CD8-positive, alpha-beta memory T cell (primary cell): Measurements from ENCODE around the gene RAB10. TPM values are rescaled to one million over a fixed set of nuclear protein-coding genes. Genes with fewer than 3 reads are reported as not detected.
A peak's percentile ranks its signal among the peaks of the same experiment; 100 is the strongest.

Experiments used
- CTCF ChIA-PET: fragments of 350-600 bp; sonication (Branson Sonifier 250); formaldehyde crosslinking; loops from one replicate; lab custom pipeline; 2021; ENCODE audit warnings: antibody characterized with exemption; lab: Charles Lee
- POLR2A ChIA-PET: fragments of 350-600 bp; sonication (Branson Sonifier 250); formaldehyde crosslinking; loops from one replicate; lab custom pipeline; 2021; ENCODE audit warnings: antibody characterized with exemption; lab: Charles Lee
- DNase-seq, 5 donors: peaks; one replicate each; pipeline versions ENCODE4 v3.0.0 to v3.0.0-alpha.2; 2020 to 2022; ENCODE audit warnings: mixed read lengths in 1 of 5
- H3K27ac ChIP-seq: one replicate; pipeline ENCODE4 v1.7.0; 2013; ENCODE audit warnings: low read depth, mild to moderate bottlenecking, low read length, moderate library complexity
- H3K27me3 ChIP-seq: 2 replicates; pipeline ENCODE4 v1.7.0; 2013; ENCODE audit warnings: low read length, mild to moderate bottlenecking; ENCODE audit not compliant: insufficient read depth, poor library complexity, severe bottlenecking
- H3K36me3 ChIP-seq: 2 replicates; pipeline ENCODE4 v1.7.0; 2013; ENCODE audit warnings: mild to moderate bottlenecking, low read length, moderate library complexity; ENCODE audit not compliant: insufficient read depth
- H3K4me1 ChIP-seq: 2 replicates; pipeline ENCODE4 v1.7.0; 2013; ENCODE audit warnings: mild to moderate bottlenecking, low read length, moderate library complexity; ENCODE audit not compliant: insufficient read depth
- H3K4me3 ChIP-seq: 2 replicates; pipeline ENCODE4 v1.7.0; 2013; ENCODE audit warnings: mild to moderate bottlenecking, low read length
- H3K9me3 ChIP-seq: 2 replicates; pipeline ENCODE4 v1.7.0; 2013; ENCODE audit warnings: mild to moderate bottlenecking, low read length
- H3K27ac Mint-ChIP-seq, 8 donors: one replicate each; pipeline ENCODE4 v1.8.0; 2020 to 2021; ENCODE audit warnings: mixed read lengths in 8 of 8, mild to moderate bottlenecking in 6 of 8, inconsistent platforms in 3 of 8, moderate library complexity in 3 of 8
- H3K27me3 Mint-ChIP-seq, 2 donors: one replicate each; pipeline ENCODE4 v1.8.0; 2020 to 2021; ENCODE audit warnings: mixed read lengths in 2 of 2, mild to moderate bottlenecking in 1 of 2, moderate library complexity in 1 of 2
- H3K36me3 Mint-ChIP-seq, 3 donors: one replicate each; pipeline ENCODE4 v1.8.0; 2020 to 2021; ENCODE audit warnings: mixed read lengths in 3 of 3, inconsistent platforms in 1 of 3, mild to moderate bottlenecking in 1 of 3
- H3K4me1 Mint-ChIP-seq, 3 donors: one replicate each; pipeline ENCODE4 v1.8.0; 2020 to 2021; ENCODE audit warnings: mixed read lengths in 3 of 3, inconsistent platforms in 1 of 3, mild to moderate bottlenecking in 1 of 3
- H3K4me3 Mint-ChIP-seq, 7 donors: one replicate each; pipeline ENCODE4 v1.8.0; 2020 to 2021; ENCODE audit warnings: mixed read lengths in 7 of 7, mild to moderate bottlenecking in 6 of 7, moderate library complexity in 4 of 7, inconsistent platforms in 2 of 7
- H3K9me3 Mint-ChIP-seq, 5 donors: one replicate each; pipeline ENCODE4 v1.8.0; 2020 to 2022; ENCODE audit warnings: mixed read lengths in 5 of 5, mild to moderate bottlenecking in 3 of 5, moderate library complexity in 2 of 5, inconsistent platforms in 1 of 5
- polyA plus RNA-seq: library from polyadenylated mRNA; unstranded; fragments of 300-500 nt; fragmentation: Illumina TruSeq; gene quantifications from one replicate; pipeline ENCODE4 v1.2.3, GENCODE V29; 2021
- total RNA-seq, 2 experiments: library from RNA; stranded (reverse); gene quantifications; one replicate each; pipeline ENCODE4 v1.2.3, GENCODE V29; 2021

The RAB10 gene
- total RNA-seq (100 to 1,000 TPM; 155 to 167 TPM), polyA plus RNA-seq (93.3 TPM)

- POLR2A ChIA-PET, result interaction anchor here (0.8 to 1.7 kb wide), 5 partner anchors 9 to 155 kb away, joined by 3 to 10 read pairs (median 4); partner anchors contain the start of genes ASXL2 and KIF3C
These were observed at the start of gene RAB10 for GRCh38 chr2:26033818-26034636. RAB10 (plus strand) TSS chr2:26034084; CDS start chr2:26034609, 525 bp downstream.

GRCh38 chr2:25988134-25988533 lies 45.8 kb upstream of the RAB10 start:
- H3K27me3 ChIP-seq, result no peaks in the 10 kb centered on the region
- Mint-ChIP-seq H3K36me3 (no peaks in the 10 kb centered on the region), H3K9me3 (peaks cover 0 to 1% (median 0%) of the 10 kb centered on the region in 5 donors), H3K4me3 (no peak overlapping the region), H3K4me1 (peaks cover 5 to 16% (median 10%) of the 10 kb centered on the region in 3 donors), H3K27me3 (no peaks in the 10 kb centered on the region), H3K27ac (peak overlapping the region in 1 of 8 donors; percentile 24)
- no peaks in the 10 kb centered on the region for H3K36me3 ChIP-seq
- POLR2A ChIA-PET, result no interaction called here
- CTCF ChIA-PET, result interaction anchor here (1.0 to 2.8 kb wide), 3 partner anchors 10 to 197 kb away, joined by 3 to 7 read pairs (median 3); no protein-coding TSS in a partner anchor
- H3K9me3 ChIP-seq, result no peaks in the 10 kb centered on the region
- H3K27ac ChIP-seq, result no peak overlapping the region
- H3K4me1 ChIP-seq, result no peaks in the 10 kb centered on the region
- DNase-seq, result no peak
- H3K4me3 ChIP-seq, result no peak overlapping the region

More at GRCh38 chr2:26033818-26034636, at the start of gene RAB10:
- Mint-ChIP-seq H3K27me3 (no peaks in the 10 kb centered on the region), H3K27ac (peak within 1 kb of the TSS; percentile 95 to 97 (median 96)), H3K9me3 (peaks cover 0 to 2% (median 0%) of the 10 kb centered on the region in 5 donors), H3K4me1 (peaks cover 38 to 50% (median 39%) of the 10 kb centered on the region in 3 donors), H3K4me3 (peak within 1 kb of the TSS; percentile 84 to 99 (median 96)), H3K36me3 (peaks cover 0 to 31% (median 0%) of the 10 kb centered on the region in 3 donors)
- peak within 1 kb of the TSS; percentile 98 for H3K4me3 ChIP-seq
- H3K36me3 ChIP-seq, result no peaks in the 10 kb centered on the region
- CTCF ChIA-PET, result interaction anchor here (0.6 to 2.3 kb wide), 4 partner anchors 15 to 156 kb away, joined by 3 to 12 read pairs (median 4); partner anchors contain the start of gene ASXL2
- no peaks in the 10 kb centered on the region for H3K9me3 ChIP-seq
- peaks cover 30% of the 10 kb centered on the region for H3K4me1 ChIP-seq
- H3K27ac ChIP-seq, result peak within 1 kb of the TSS; percentile 92
- no peaks in the 10 kb centered on the region for H3K27me3 ChIP-seq
- peak; percentile 97 to 100 (median 99) for DNase-seq

- H3K27ac ChIP-seq, result no peak overlapping the region
- H3K36me3 ChIP-seq, result no peaks in the 10 kb centered on the region
- peaks cover 5 to 14% (median 10%) of the 10 kb centered on the region in 3 donors for H3K4me1 Mint-ChIP-seq
- no peak for DNase-seq
- no peak overlapping the region for H3K4me3 ChIP-seq
- no peak overlapping the region for H3K4me3 Mint-ChIP-seq
- H3K9me3 Mint-ChIP-seq, result peaks cover 0 to 1% (median 0%) of the 10 kb centered on the region in 5 donors
- peak overlapping the region in 1 of 8 donors; percentile 17 for H3K27ac Mint-ChIP-seq
- POLR2A ChIA-PET, result no interaction called here
- no peaks in the 10 kb centered on the region for H3K27me3 ChIP-seq
- CTCF ChIA-PET, result interaction anchor here (2.8 kb wide), 1 partner anchor 38 kb away, joined by 7 read pairs; no protein-coding TSS in a partner anchor
- no peaks in the 10 kb centered on the region for H3K4me1 ChIP-seq
- no peaks in the 10 kb centered on the region for H3K27me3 Mint-ChIP-seq
- H3K9me3 ChIP-seq, result no peaks in the 10 kb centered on the region
- H3K36me3 Mint-ChIP-seq, result no peaks in the 10 kb centered on the region
These were observed 44.7 kb upstream of the RAB10 start for GRCh38 chr2:25989154-25989553.

- Histone ChIP-seq H3K4me3 (no peak overlapping the region), H3K27ac (no peak overlapping the region), H3K27me3 (no peaks in the 10 kb centered on the region), H3K4me1 (no peaks in the 10 kb centered on the region), H3K36me3 (no peaks in the 10 kb centered on the region), H3K9me3 (no peaks in the 10 kb centered on the region)
- CTCF ChIA-PET, result interaction anchor here (0.6 to 3.3 kb wide), 21 partner anchors 8 to 339 kb away, joined by 3 to 22 read pairs (median 4); partner anchors contain the start of genes GAREM2, KIF3C and RAB10
- H3K27ac Mint-ChIP-seq, result peak overlapping the region in 3 of 8 donors; percentile 6 to 89 (median 78)
- H3K27me3 Mint-ChIP-seq, result no peaks in the 10 kb centered on the region
- peaks cover 5 to 14% (median 10%) of the 10 kb centered on the region in 3 donors for H3K4me1 Mint-ChIP-seq
- no peak for DNase-seq
- H3K4me3 Mint-ChIP-seq, result peak overlapping the region in 2 of 7 donors; percentile 76 to 81
- no peaks in the 10 kb centered on the region for H3K9me3 Mint-ChIP-seq
- no peaks in the 10 kb centered on the region for H3K36me3 Mint-ChIP-seq
- POLR2A ChIA-PET, result interaction anchor here (1.0 kb wide), 1 partner anchor 9 kb away, joined by 3 read pairs; the partner anchor contains the start of gene KIF3C
These were observed 41.9 kb upstream of the RAB10 start for GRCh38 chr2:25991965-25992364.

- Histone ChIP-seq H3K27me3 (no peaks in the 10 kb centered on the region), H3K27ac (no peak overlapping the region), H3K9me3 (no peaks in the 10 kb centered on the region), H3K4me1 (no peaks in the 10 kb centered on the region), H3K36me3 (no peaks in the 10 kb centered on the region), H3K4me3 (no peak overlapping the region)
- no peaks in the 10 kb centered on the region for H3K9me3 Mint-ChIP-seq
- no peaks in the 10 kb centered on the region for H3K36me3 Mint-ChIP-seq
- peak overlapping the region in 1 of 8 donors; percentile 91 for H3K27ac Mint-ChIP-seq
- H3K27me3 Mint-ChIP-seq, result no peaks in the 10 kb centered on the region
- peak overlapping the region in 2 of 7 donors; percentile 33 to 83 for H3K4me3 Mint-ChIP-seq
- ChIA-PET CTCF (interaction anchor here (1.0 to 3.3 kb wide), 3 partner anchors 42 to 192 kb away, joined by 3 to 22 read pairs (median 3); no protein-coding TSS in a partner anchor), POLR2A (no interaction called here)
- peaks cover 5 to 14% (median 10%) of the 10 kb centered on the region in 3 donors for H3K4me1 Mint-ChIP-seq
- DNase-seq, result no peak
These were observed 41.3 kb upstream of the RAB10 start for GRCh38 chr2:25992556-25992955.

GRCh38 chr2:25993049-25993448 lies 40.8 kb upstream of the RAB10 start:
- POLR2A ChIA-PET, result no interaction called here

GRCh38 chr2:25994509-25994908 lies 39.4 kb upstream of the RAB10 start:
- Mint-ChIP-seq H3K27me3 (peaks cover 0 to 2% of the 10 kb centered on the region in 2 donors), H3K36me3 (no peaks in the 10 kb centered on the region), H3K9me3 (no peaks in the 10 kb centered on the region), H3K4me1 (peaks cover 5 to 14% (median 10%) of the 10 kb centered on the region in 3 donors), H3K27ac (no peak overlapping the region), H3K4me3 (no peak overlapping the region)
- H3K27me3 ChIP-seq, result no peaks in the 10 kb centered on the region
- no peaks in the 10 kb centered on the region for H3K9me3 ChIP-seq
- ChIA-PET POLR2A (no interaction called here), CTCF (no interaction called here)
- no peak for DNase-seq
- H3K4me3 ChIP-seq, result no peak overlapping the region
- no peak overlapping the region for H3K27ac ChIP-seq
- no peaks in the 10 kb centered on the region for H3K36me3 ChIP-seq
- no peaks in the 10 kb centered on the region for H3K4me1 ChIP-seq

More at GRCh38 chr2:25993049-25993448, 40.8 kb upstream of the RAB10 start:
- Histone ChIP-seq H3K27me3 (no peaks in the 10 kb centered on the region), H3K4me1 (no peaks in the 10 kb centered on the region), H3K36me3 (no peaks in the 10 kb centered on the region), H3K9me3 (no peaks in the 10 kb centered on the region), H3K27ac (no peak overlapping the region), H3K4me3 (no peak overlapping the region)
- CTCF ChIA-PET, result interaction anchor here (1.0 to 3.3 kb wide), 3 partner anchors 42 to 191 kb away, joined by 3 to 22 read pairs (median 3); no protein-coding TSS in a partner anchor
- Mint-ChIP-seq H3K9me3 (no peaks in the 10 kb centered on the region), H3K36me3 (no peaks in the 10 kb centered on the region), H3K27me3 (no peaks in the 10 kb centered on the region), H3K4me3 (no peak overlapping the region), H3K27ac (no peak overlapping the region), H3K4me1 (peaks cover 5 to 14% (median 10%) of the 10 kb centered on the region in 3 donors)
- no peak for DNase-seq
